ENCODE results near the gene OR2V2.

DNA sequence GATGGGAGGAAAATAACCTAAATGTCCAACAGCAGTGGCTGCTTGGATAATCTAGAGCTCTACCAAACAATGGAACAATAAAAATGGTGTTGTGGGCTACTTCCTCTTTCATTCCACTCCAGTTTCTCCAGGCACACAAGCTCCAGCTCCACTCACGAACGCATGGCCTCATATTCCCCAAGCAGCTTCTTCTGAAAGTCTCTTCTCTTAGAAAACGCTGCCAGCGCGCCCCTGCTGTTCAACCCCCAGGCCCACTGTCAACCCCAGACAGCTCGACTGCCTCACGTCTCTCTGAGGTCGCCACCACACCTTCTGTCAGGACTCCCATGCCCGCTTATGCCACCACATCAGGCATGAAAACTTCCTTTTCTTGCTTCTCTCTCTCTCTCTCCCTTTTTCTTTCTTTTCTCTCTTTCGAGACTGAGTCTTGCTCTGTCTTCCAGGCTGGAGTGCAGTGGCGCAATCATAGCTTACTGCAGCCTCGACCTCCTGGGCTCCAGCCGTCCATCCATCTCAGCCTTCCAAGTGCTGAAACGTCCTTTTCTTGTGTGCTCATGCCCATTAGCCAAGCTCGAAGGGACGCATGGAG lies 16.2 kb downstream of the OR2V2 start:
- TF ChIP-seq, protein P1, sequence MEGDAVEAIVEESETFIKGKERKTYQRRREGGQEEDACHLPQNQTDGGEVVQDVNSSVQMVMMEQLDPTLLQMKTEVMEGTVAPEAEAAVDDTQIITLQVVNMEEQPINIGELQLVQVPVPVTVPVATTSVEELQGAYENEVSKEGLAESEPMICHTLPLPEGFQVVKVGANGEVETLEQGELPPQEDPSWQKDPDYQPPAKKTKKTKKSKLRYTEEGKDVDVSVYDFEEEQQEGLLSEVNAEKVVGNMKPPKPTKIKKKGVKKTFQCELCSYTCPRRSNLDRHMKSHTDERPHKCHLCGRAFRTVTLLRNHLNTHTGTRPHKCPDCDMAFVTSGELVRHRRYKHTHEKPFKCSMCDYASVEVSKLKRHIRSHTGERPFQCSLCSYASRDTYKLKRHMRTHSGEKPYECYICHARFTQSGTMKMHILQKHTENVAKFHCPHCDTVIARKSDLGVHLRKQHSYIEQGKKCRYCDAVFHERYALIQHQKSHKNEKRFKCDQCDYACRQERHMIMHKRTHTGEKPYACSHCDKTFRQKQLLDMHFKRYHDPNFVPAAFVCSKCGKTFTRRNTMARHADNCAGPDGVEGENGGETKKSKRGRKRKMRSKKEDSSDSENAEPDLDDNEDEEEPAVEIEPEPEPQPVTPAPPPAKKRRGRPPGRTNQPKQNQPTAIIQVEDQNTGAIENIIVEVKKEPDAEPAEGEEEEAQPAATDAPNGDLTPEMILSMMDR (IDR thresholded peaks at IDR 0.05; ENCODE audit: insufficient read depth, low read length), result no peak
- TF ChIP-seq, protein P2, sequence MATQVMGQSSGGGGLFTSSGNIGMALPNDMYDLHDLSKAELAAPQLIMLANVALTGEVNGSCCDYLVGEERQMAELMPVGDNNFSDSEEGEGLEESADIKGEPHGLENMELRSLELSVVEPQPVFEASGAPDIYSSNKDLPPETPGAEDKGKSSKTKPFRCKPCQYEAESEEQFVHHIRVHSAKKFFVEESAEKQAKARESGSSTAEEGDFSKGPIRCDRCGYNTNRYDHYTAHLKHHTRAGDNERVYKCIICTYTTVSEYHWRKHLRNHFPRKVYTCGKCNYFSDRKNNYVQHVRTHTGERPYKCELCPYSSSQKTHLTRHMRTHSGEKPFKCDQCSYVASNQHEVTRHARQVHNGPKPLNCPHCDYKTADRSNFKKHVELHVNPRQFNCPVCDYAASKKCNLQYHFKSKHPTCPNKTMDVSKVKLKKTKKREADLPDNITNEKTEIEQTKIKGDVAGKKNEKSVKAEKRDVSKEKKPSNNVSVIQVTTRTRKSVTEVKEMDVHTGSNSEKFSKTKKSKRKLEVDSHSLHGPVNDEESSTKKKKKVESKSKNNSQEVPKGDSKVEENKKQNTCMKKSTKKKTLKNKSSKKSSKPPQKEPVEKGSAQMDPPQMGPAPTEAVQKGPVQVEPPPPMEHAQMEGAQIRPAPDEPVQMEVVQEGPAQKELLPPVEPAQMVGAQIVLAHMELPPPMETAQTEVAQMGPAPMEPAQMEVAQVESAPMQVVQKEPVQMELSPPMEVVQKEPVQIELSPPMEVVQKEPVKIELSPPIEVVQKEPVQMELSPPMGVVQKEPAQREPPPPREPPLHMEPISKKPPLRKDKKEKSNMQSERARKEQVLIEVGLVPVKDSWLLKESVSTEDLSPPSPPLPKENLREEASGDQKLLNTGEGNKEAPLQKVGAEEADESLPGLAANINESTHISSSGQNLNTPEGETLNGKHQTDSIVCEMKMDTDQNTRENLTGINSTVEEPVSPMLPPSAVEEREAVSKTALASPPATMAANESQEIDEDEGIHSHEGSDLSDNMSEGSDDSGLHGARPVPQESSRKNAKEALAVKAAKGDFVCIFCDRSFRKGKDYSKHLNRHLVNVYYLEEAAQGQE (IDR thresholded peaks at IDR 0.05; ENCODE audit: insufficient replicate concordance, low read depth), result no peak
- no peak for TF ChIP-seq POLR2AphosphoS5 (IDR thresholded peaks at IDR 0.05; ENCODE audit: low read depth)
- TF ChIP-seq GABPA (IDR thresholded peaks at IDR 0.05; ENCODE audit: low read depth), result no peak
